Neutrophil (primary cell): ENCODE data around the gene B4GALNT3.

Source experiments
- H3K27ac ChIP-seq: fragments of 200-600 bp; sonication (generic); 2 replicates; pipeline ENCODE4 v1.5.1; 2016; ENCODE audit warnings: mild to moderate bottlenecking, moderate library complexity
- H3K27me3 ChIP-seq: fragments of 200-600 bp; sonication (generic); 2 replicates; pipeline ENCODE4 v1.6.0; 2016; ENCODE audit warnings: mild to moderate bottlenecking
- H3K36me3 ChIP-seq: fragments of 200-600 bp; sonication (generic); 2 replicates; pipeline ENCODE4 v1.5.1; 2017
- H3K4me1 ChIP-seq, 2 experiments: fragments of 200-600 bp in 1 of 2; sonication (generic) in 1 of 2; 1 replicate in 1 of 2; 2 replicates in 1 of 2; pipeline versions ENCODE4 v1.5.1 to v1.6.1; 2013 to 2016; ENCODE audit warnings: low read depth in 1 of 2, low read length in 1 of 2, mild to moderate bottlenecking in 1 of 2, moderate library complexity in 1 of 2; ENCODE audit not compliant: control insufficient read depth in 1 of 2, insufficient read depth in 1 of 2
- H3K4me3 ChIP-seq, 2 experiments: fragments of 200-600 bp in 1 of 2; sonication (generic) in 1 of 2; 1 replicate in 1 of 2; 2 replicates in 1 of 2; pipeline ENCODE4 v1.5.1; 2013 to 2016; ENCODE audit warnings: low read depth in 1 of 2, low read length in 1 of 2, mild to moderate bottlenecking in 1 of 2, moderate library complexity in 1 of 2
- H3K9me3 ChIP-seq: fragments of 200-600 bp; sonication (generic); 2 replicates; pipeline ENCODE4 v1.5.1; 2016
- CTCF ChIP-seq: fragments of 200-600 bp; sonication (generic); IDR thresholded peaks from 2 replicates; pipeline ENCODE4 v1.5.1; 2016; ENCODE audit warnings: antibody characterized with exemption

B4GALNT3 gene

GRCh38 chr12:549476-550082, 89.8 kb downstream of the B4GALNT3 start:
- no peak for TF ChIP-seq CTCF
- Histone ChIP-seq H3K9me3 (no peaks in the 10 kb centered on the region), H3K27ac (no peak overlapping the region), H3K27me3 (no peaks in the 10 kb centered on the region), H3K36me3 (peaks cover 13% of the 10 kb centered on the region), H3K4me3 (no peak overlapping the region), H3K4me1 (peaks cover 35 to 59% of the 10 kb centered on the region in 2 experiments)

GRCh38 chr12:550473-551260, 90.9 kb downstream of the B4GALNT3 start:
- Histone ChIP-seq H3K4me3 (no peak overlapping the region), H3K27me3 (no peaks in the 10 kb centered on the region), H3K27ac (no peak overlapping the region), H3K9me3 (no peaks in the 10 kb centered on the region), H3K36me3 (peaks cover 13% of the 10 kb centered on the region), H3K4me1 (peaks cover 27 to 55% of the 10 kb centered on the region in 2 experiments)
- TF ChIP-seq CTCF = no peak

GRCh38 chr12:552466-552865, 92.7 kb downstream of the B4GALNT3 start:
- peaks cover 15% of the 10 kb centered on the region for H3K36me3 ChIP-seq
- no peaks in the 10 kb centered on the region for H3K9me3 ChIP-seq
- TF ChIP-seq CTCF = no peak
- H3K4me3 ChIP-seq = peak overlapping the region in 1 of 2 experiments; percentile 48
- H3K4me1 ChIP-seq = peaks cover 11 to 39% of the 10 kb centered on the region in 2 experiments
- no peaks in the 10 kb centered on the region for H3K27me3 ChIP-seq
- H3K27ac ChIP-seq = peak overlapping the region; percentile 77

GRCh38 chr12:553216-554000, 93.7 kb downstream of the B4GALNT3 start:
- H3K9me3 ChIP-seq = no peaks in the 10 kb centered on the region
- H3K4me1 ChIP-seq = peaks cover 11 to 39% of the 10 kb centered on the region in 2 experiments
- no peaks in the 10 kb centered on the region for H3K27me3 ChIP-seq
- peak overlapping the region in 1 of 2 experiments; percentile 48 for H3K4me3 ChIP-seq
- peak overlapping the region; percentile 77 for H3K27ac ChIP-seq
- no peak for TF ChIP-seq CTCF
- peaks cover 25% of the 10 kb centered on the region for H3K36me3 ChIP-seq

- peak overlapping the region; percentile 77 for H3K27ac ChIP-seq
- peaks cover 30% of the 10 kb centered on the region for H3K36me3 ChIP-seq
- peak overlapping the region in 1 of 2 experiments; percentile 48 for H3K4me3 ChIP-seq
- no peaks in the 10 kb centered on the region for H3K27me3 ChIP-seq
- peaks cover 11 to 39% of the 10 kb centered on the region in 2 experiments for H3K4me1 ChIP-seq
- H3K9me3 ChIP-seq = no peaks in the 10 kb centered on the region
- no peak for TF ChIP-seq CTCF
These were observed 94.2 kb downstream of the B4GALNT3 start for GRCh38 chr12:554001-554285.
